Gastroesophageal sphincter (tissue), 3 donors: ENCODE measurements around the gene LITAFD.

Experiments used
- CTCF ChIP-seq, 4 experiments: fragments of 200-600 bp in 2 of 4; fragments of 450-650 bp in 2 of 4; sonication (generic) in 1 of 4; IDR thresholded peaks; one replicate each; pipeline ENCODE4 v1.5.1; 2017 to 2019; ENCODE audit warnings: antibody characterized with exemption in 4 of 4, mild to moderate bottlenecking in 2 of 4, moderate library complexity in 2 of 4
- EP300 ChIP-seq: sonication (generic); formaldehyde crosslinking; IDR thresholded peaks from one replicate; pipeline ENCODE4 v1.6.1; 2017; ENCODE audit warnings: antibody characterized with exemption, mild to moderate bottlenecking
- POLR2A ChIP-seq, 2 donors: fragments of 450-650 bp; IDR thresholded peaks; one replicate each; pipeline ENCODE4 v1.6.1; 2017; ENCODE audit warnings: antibody characterized with exemption in 2 of 2, mild to moderate bottlenecking in 2 of 2, moderate library complexity in 1 of 2
- POLR2AphosphoS5 ChIP-seq: sonication (generic); formaldehyde crosslinking; IDR thresholded peaks from one replicate; pipeline ENCODE4 v1.6.1; 2017; ENCODE audit warnings: antibody characterized with exemption

- TF ChIP-seq CTCF (IDR thresholded peaks at IDR 0.05) (no peak), EP300 (no peak), POLR2AphosphoS5 (no peak), POLR2A (IDR thresholded peaks at IDR 0.05) (no peak)
Measured at GRCh38 chr16:8908810-8909468, 26.8 kb downstream of the LITAFD start.
